IPS-18c (cell line): Measurements from ENCODE around the gene FMOD.
A peak's percentile ranks its signal among the peaks of the same experiment; 100 is the strongest.

Experiments
- H3K4me3 ChIP-seq: 2 replicates; pipeline ENCODE4 v1.7.0; 2013; ENCODE audit warnings: low read depth, mild to moderate bottlenecking, low read length, moderate library complexity; ENCODE audit not compliant: insufficient read depth
- H3K9me3 ChIP-seq: one replicate; pipeline ENCODE4 v1.6.1; 2013; ENCODE audit warnings: mild to moderate bottlenecking, low read length, moderate library complexity; ENCODE audit not compliant: control insufficient read depth, insufficient read depth

FMOD gene

DNA sequence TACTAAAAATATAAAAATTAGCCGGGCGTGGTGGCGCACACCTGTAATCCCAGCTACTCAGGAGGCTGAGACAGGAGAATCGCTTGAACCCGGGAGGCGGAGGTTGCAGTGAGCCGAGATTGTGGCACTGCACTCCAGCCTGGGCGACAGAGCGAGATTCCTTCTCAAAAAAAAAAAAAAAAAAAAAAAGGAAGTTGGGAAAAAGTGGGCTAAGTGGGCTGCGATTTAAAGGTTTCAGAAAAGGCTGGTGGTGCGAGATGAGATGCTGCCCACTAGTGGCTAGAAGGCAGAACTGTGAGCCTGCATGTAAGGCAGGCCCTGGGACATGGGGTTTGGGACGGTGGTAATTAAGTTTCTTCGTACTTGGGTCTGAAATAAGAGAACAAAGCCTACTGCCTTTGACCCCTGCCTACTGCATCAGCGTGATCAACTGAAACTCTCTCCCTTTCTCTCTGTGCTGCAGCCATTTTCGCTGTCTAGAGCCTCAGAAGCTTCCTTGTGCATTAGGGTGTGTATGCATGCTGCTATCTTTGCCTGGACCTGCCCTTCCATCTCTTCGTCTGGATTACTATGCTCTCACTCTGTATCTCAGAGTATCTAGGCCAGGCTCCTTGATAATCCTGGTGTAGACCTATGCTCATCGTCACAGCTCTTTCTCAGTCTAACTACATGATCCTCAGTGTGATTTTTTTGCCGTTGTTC lies 12.4 kb downstream of the FMOD start:
- Histone ChIP-seq H3K4me3 (no peak overlapping the region), H3K9me3 (no peaks in the 10 kb centered on the region)

- no peaks in the 10 kb centered on the region for H3K9me3 ChIP-seq
- H3K4me3 ChIP-seq: no peak overlapping the region
Observed at GRCh38 chr1:203336097-203336496, 14.8 kb downstream of the FMOD start.

GRCh38 chr1:203335503-203335902 lies 15.4 kb downstream of the FMOD start:
- no peak overlapping the region for H3K4me3 ChIP-seq
- H3K9me3 ChIP-seq: no peaks in the 10 kb centered on the region

- H3K9me3 ChIP-seq: no peaks in the 10 kb centered on the region
- H3K4me3 ChIP-seq: no peak overlapping the region
Observed at GRCh38 chr1:203331224-203331623, 19.7 kb downstream of the FMOD start.

GRCh38 chr1:203328714-203329122 lies 22.2 kb downstream of the FMOD start:
- Histone ChIP-seq H3K9me3 (no peaks in the 10 kb centered on the region), H3K4me3 (no peak overlapping the region)

DNA sequence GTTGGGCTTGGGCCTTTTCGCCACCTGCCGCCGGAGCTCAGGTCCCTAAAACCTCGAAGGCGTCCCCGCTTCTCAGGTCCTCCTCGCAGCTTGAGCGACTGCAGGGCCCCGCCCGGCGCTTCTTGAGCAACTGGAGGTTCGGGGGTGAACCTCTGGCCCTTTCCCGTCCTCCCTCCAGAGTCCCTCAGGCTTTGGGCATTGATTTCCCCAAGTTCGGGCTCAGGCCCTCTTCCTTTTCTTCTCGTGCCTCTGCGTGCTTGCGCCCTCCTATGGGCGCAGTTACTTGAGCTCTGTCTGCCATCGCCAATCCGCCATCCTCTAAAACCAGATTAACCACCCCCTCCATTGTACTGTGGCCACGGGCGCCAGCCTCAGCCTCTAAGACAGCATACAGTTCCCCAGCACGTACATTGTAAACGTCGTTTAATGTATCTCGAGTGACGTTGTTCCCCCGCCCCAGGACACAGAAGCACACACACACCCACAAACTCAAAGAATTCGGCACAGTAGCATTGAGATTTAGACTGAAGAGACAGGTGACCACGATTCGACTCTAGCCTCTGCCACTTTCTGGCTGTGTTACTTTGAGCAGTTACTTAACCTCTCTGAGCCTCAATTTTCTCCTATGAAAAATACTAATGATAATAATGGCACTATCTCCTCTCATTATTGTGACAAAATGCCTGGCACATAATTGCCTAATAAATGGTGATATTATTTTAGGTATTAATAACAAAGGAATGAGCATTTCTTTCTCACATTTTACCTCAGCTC lies 23.1 kb downstream of the FMOD start:
- Histone ChIP-seq H3K4me3 (peak overlapping the region; percentile 53), H3K9me3 (no peaks in the 10 kb centered on the region)

GRCh38 chr1:203326830-203327683 lies 23.9 kb downstream of the FMOD start:
- Histone ChIP-seq H3K4me3 (peak overlapping the region; percentile 61), H3K9me3 (no peaks in the 10 kb centered on the region)

DNA sequence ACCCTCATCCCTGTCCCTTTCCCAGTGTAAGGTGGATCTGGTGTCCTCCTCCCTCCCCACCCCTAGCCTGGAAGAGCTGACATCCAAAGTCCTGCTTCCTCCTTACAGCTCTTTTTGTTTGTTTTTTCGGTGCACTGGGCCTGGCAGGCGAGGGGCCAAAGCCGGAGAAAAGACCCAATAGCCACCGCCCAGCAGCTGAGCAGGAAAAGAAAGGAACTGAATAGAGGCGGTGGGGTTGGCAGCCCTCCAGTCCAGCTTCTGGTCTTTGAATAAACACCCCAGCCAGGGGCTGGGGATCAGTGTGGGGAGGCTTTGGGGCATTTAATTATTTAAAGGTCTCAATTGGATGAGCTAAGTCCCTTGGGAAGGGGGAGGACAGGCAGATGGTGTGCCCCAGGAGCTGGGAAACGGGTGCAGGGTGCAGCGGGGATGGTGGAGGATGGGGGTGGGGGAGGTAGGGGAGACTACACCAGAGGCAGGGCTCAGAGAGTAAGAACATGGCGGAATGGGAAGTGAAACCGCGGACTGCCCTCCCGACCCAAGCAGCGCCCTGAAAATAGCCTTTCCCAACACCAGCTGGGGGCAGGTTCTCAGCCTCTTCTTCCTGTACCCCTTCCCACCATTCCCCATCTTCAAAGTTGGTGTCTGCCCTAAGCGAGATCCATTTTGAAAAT lies 25.4 kb downstream of the FMOD start:
- Histone ChIP-seq H3K9me3 (no peaks in the 10 kb centered on the region), H3K4me3 (no peak overlapping the region)

GRCh38 chr1:203325026-203325417 lies 25.9 kb downstream of the FMOD start:
- H3K9me3 ChIP-seq: no peaks in the 10 kb centered on the region
- H3K4me3 ChIP-seq: no peak overlapping the region

GRCh38 chr1:203324105-203325025 lies 26.6 kb downstream of the FMOD start:
- Histone ChIP-seq H3K9me3 (no peaks in the 10 kb centered on the region), H3K4me3 (no peak overlapping the region)

DNA sequence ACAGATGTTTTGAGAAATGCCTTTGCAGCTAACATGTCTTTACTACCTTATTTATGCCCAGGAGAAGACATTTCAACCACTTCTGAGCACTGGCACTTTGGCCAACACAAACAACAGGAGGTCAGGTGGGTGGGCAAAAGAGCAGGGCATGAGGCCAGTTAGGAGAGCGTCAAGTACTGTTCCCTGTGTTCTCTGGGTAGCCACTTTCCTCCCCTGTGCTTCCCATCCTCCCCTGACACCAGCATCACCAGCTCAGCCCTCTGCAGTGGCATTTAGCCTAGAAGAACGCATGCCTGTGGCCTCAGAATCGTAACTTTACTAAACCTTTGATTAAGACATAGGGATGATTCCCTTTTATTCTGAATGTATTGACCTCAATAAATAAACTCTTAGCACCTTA lies 27.3 kb downstream of the FMOD start:
- Histone ChIP-seq H3K9me3 (no peaks in the 10 kb centered on the region), H3K4me3 (no peak overlapping the region)

GRCh38 chr1:203322500-203323179 lies 28.3 kb downstream of the FMOD start:
- H3K4me3 ChIP-seq: no peak overlapping the region
- no peaks in the 10 kb centered on the region for H3K9me3 ChIP-seq

GRCh38 chr1:203321273-203322052 lies 29.5 kb downstream of the FMOD start:
- H3K4me3 ChIP-seq: no peak overlapping the region

DNA sequence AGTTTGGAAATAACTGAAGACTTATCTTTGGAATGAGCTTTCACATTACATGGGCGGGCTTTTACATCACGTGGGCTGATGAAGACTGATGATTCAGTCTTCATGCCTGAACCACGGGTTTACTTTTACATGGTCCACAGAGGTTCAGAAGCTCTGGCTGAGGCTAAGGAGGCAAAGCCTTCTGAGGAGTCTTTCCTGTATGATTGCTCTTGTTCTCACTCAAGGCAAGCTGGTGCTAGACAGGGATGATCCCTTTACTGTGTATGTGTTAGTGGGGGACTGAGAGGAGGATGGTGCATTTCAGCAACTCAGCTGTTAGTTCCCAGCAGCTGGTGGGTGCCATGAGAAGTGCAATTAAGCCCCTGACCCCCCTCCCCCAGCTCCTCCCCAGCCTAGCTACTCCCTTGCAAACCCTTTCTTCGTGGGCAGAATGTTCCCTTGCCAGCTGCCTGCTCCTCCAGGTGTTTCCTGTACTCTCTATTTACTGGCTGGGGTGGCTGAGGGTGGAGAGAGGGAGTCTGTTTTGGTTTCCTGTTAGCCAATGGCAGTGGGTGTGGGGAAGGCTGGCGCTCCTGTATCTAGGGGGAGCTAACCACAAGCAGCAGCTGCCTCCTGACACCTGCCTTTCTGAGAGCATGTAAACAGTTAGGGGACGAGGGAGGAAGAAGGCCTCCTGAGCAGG lies 30.2 kb downstream of the FMOD start:
- no peaks in the 10 kb centered on the region for H3K9me3 ChIP-seq
- no peak overlapping the region for H3K4me3 ChIP-seq

More at GRCh38 chr1:203321273-203322052, 29.5 kb downstream of the FMOD start:
- no peaks in the 10 kb centered on the region for H3K9me3 ChIP-seq

GRCh38 chr1:203318229-203318517 lies 32.7 kb downstream of the FMOD start:
- H3K4me3 ChIP-seq: no peak overlapping the region
- H3K9me3 ChIP-seq: no peaks in the 10 kb centered on the region
